H1 (cell line): ENCODE measurements around the gene TSPEAR. TPM values are rescaled to one million over a fixed set of nuclear protein-coding genes. Genes with fewer than 3 reads are reported as not detected.

Experiments used
- CTCF ChIA-PET: fragments of 300-600 bp; sonication (Branson Sonifier 250); formaldehyde crosslinking; loops from one replicate; lab custom pipeline; 2021; ENCODE audit not compliant: partially characterized antibody; lab: Charles Lee
- POLR2A ChIA-PET: fragments of 300-600 bp; sonication (Branson Sonifier 250); formaldehyde crosslinking; loops from one replicate; lab custom pipeline; 2021; ENCODE audit warnings: inconsistent platforms; ENCODE audit not compliant: partially characterized antibody; lab: Charles Lee
- DNase-seq, 2 experiments: peaks; one replicate each; pipeline versions ENCODE4 v3.0.0 to v3.0.0-alpha.2; 2010 to 2022; ENCODE audit warnings: low spot score in 2 of 2, low read depth in 1 of 2, mixed read lengths in 1 of 2
- FAIRE-seq: peaks from 2 replicates; lab custom pipeline; 2011; peaks lifted over from hg19 to GRCh38; lab: Jason Lieb, UNC
- H2AFZ ChIP-seq: 2 replicates; pipeline ENCODE4 v1.8.1; 2012; ENCODE audit warnings: low read length, inconsistent platforms
- H2AK5ac ChIP-seq: 2 replicates; pipeline ENCODE4 v1.6.1; 2013; ENCODE audit warnings: low read depth, low read length
- H2BK120ac ChIP-seq: replicated peaks from 2 replicates; pipeline ENCODE3; 2013; ENCODE audit warnings: low read depth, low read length, inconsistent platforms
- H2BK12ac ChIP-seq: 2 replicates; pipeline ENCODE4 v1.6.1; 2013; ENCODE audit warnings: low read depth, low read length
- H2BK15ac ChIP-seq: 2 replicates; pipeline ENCODE4 v1.6.1; 2013; ENCODE audit warnings: low read length
- H2BK20ac ChIP-seq: 2 replicates; pipeline ENCODE4 v1.6.1; 2013; ENCODE audit warnings: low read length
- H2BK5ac ChIP-seq: 2 replicates; pipeline ENCODE4 v1.6.1; 2013; ENCODE audit warnings: low read depth, low read length
- H3K14ac ChIP-seq: 2 replicates; pipeline ENCODE4 v1.6.1; 2013; ENCODE audit warnings: inconsistent platforms; ENCODE audit not compliant: insufficient read length
- H3K18ac ChIP-seq: 2 replicates; pipeline ENCODE4 v1.6.1; 2013; ENCODE audit warnings: low read length; ENCODE audit errors: extremely low read depth
- H3K23ac ChIP-seq: 2 replicates; pipeline ENCODE4 v1.6.1; 2013; ENCODE audit warnings: inconsistent platforms; ENCODE audit not compliant: insufficient read length
- H3K23me2 ChIP-seq: 2 replicates; pipeline ENCODE4 v1.6.1; 2013; ENCODE audit warnings: low read depth, low read length
- H3K27ac ChIP-seq: 2 replicates; pipeline ENCODE4 v1.6.1; 2011; ENCODE audit warnings: low read depth, low read length, inconsistent platforms
- H3K27me3 ChIP-seq, 4 experiments: replicated peaks in 1 of 4; 1 replicate in 1 of 4; 2 replicates in 3 of 4; pipeline versions ENCODE4 v1.6.1 to v1.8.1; 2011 to 2013; ENCODE audit warnings: low read length in 3 of 4, mild to moderate bottlenecking in 3 of 4, inconsistent platforms in 2 of 4, mixed read lengths in 2 of 4, moderate library complexity in 1 of 4; ENCODE audit not compliant: control insufficient read depth in 3 of 4, insufficient read depth in 3 of 4; ENCODE audit errors: extremely low read depth in 1 of 4
- H3K36me3 ChIP-seq, 4 experiments: 2 replicates each; pipeline versions ENCODE4 v1.6.1 to v1.8.1; 2011 to 2013; ENCODE audit warnings: mild to moderate bottlenecking in 4 of 4, low read length in 3 of 4, moderate library complexity in 2 of 4, control low read depth in 1 of 4, inconsistent platforms in 1 of 4; ENCODE audit not compliant: insufficient read depth in 4 of 4, control insufficient read depth in 2 of 4
- H3K4ac ChIP-seq: replicated peaks from 2 replicates; pipeline ENCODE3; 2013; ENCODE audit warnings: low read length, low read depth, mixed read lengths, inconsistent platforms; ENCODE audit not compliant: insufficient read length
- H3K4me1 ChIP-seq, 4 experiments: replicated peaks in 1 of 4; 1 replicate in 1 of 4; 2 replicates in 3 of 4; pipeline versions ENCODE4 v1.6.1 to v1.8.1; 2011 to 2013; ENCODE audit warnings: low read length in 3 of 4, inconsistent platforms in 2 of 4, mixed read lengths in 1 of 4; ENCODE audit not compliant: insufficient read depth in 4 of 4, control insufficient read depth in 3 of 4
- H3K4me2 ChIP-seq, 2 experiments: 2 replicates each; pipeline versions ENCODE4 v1.6.1 to v1.8.1; 2011 to 2013; ENCODE audit warnings: low read depth in 2 of 2, low read length in 2 of 2, control low read depth in 1 of 2, inconsistent platforms in 1 of 2, mild to moderate bottlenecking in 1 of 2; ENCODE audit not compliant: insufficient read depth in 1 of 2
- H3K4me3 ChIP-seq, 4 experiments: fragments of 200-600, 300-600 bp in 1 of 4; sonication (generic), shearing (Covaris generic), sonication (Bioruptor Twin) in 1 of 4; 2 replicates each; pipeline versions ENCODE4 v1.5.1 to v1.8.1; 2011 to 2016; ENCODE audit warnings: low read length in 4 of 4, low read depth in 3 of 4, control low read depth in 2 of 4, inconsistent platforms in 2 of 4, mild to moderate bottlenecking in 2 of 4, mixed read lengths in 1 of 4, moderate library complexity in 1 of 4; ENCODE audit not compliant: insufficient read depth in 2 of 4; ENCODE audit errors: extremely low read depth in 1 of 4
- H3K56ac ChIP-seq: replicated peaks from 2 replicates; pipeline ENCODE3; 2013; ENCODE audit warnings: low read depth, mild to moderate bottlenecking, mixed read lengths, low read length, inconsistent platforms; ENCODE audit not compliant: insufficient read length
- H3K79me1 ChIP-seq: 2 replicates; pipeline ENCODE4 v1.6.1; 2013; ENCODE audit warnings: low read depth, low read length, control low read depth
- H3K79me2 ChIP-seq, 2 experiments: 2 replicates each; pipeline versions ENCODE4 v1.6.1 to v1.8.1; 2012 to 2013; ENCODE audit warnings: low read length in 2 of 2, mild to moderate bottlenecking in 2 of 2, inconsistent platforms in 1 of 2; ENCODE audit not compliant: insufficient read depth in 2 of 2, control insufficient read depth in 1 of 2
- H3K9ac ChIP-seq, 4 experiments: replicated peaks in 1 of 4; 1 replicate in 1 of 4; 2 replicates in 3 of 4; pipeline versions ENCODE4 v1.6.1 to v1.8.1; 2011 to 2013; ENCODE audit warnings: low read depth in 3 of 4, low read length in 3 of 4, control low read depth in 2 of 4, mild to moderate bottlenecking in 2 of 4, moderate library complexity in 2 of 4, inconsistent platforms in 1 of 4; ENCODE audit errors: extremely low read depth in 1 of 4
- H3K9me3 ChIP-seq, 2 experiments: 2 replicates each; pipeline versions ENCODE4 v1.6.1 to v1.8.1; 2012 to 2013; ENCODE audit warnings: mild to moderate bottlenecking in 2 of 2, moderate library complexity in 2 of 2, control low read depth in 1 of 2, inconsistent platforms in 1 of 2, low read depth in 1 of 2, low read length in 1 of 2, mixed read lengths in 1 of 2; ENCODE audit not compliant: insufficient read depth in 2 of 2
- H4K20me1 ChIP-seq, 2 experiments: replicated peaks in 1 of 2; 2 replicates each; pipeline versions ENCODE3 to v1.8.1; 2011 to 2013; ENCODE audit warnings: inconsistent platforms in 2 of 2, low read length in 2 of 2, mild to moderate bottlenecking in 1 of 2; ENCODE audit not compliant: insufficient read depth in 2 of 2, control insufficient read depth in 1 of 2
- H4K5ac ChIP-seq: 2 replicates; pipeline ENCODE4 v1.6.1; 2013; ENCODE audit warnings: low read length, low read depth, mixed read lengths, inconsistent platforms; ENCODE audit not compliant: insufficient read length
- H4K8ac ChIP-seq: 2 replicates; pipeline ENCODE4 v1.8.0; 2013; ENCODE audit warnings: mild to moderate bottlenecking, moderate library complexity, low read length, inconsistent platforms; ENCODE audit not compliant: insufficient read depth; ENCODE audit errors: extremely low read depth
- H4K91ac ChIP-seq: replicated peaks from 2 replicates; pipeline ENCODE3; 2013; ENCODE audit warnings: low read length, mixed read lengths, inconsistent platforms; ENCODE audit not compliant: insufficient read length
- EGR1 ChIP-seq: IDR thresholded peaks from 2 replicates; pipeline ENCODE4 v1.6.1; 2011; ENCODE audit warnings: low read depth, low read length, borderline replicate concordance
- RAD21 ChIP-seq, 2 experiments: IDR thresholded peaks in 1 of 2; conservative IDR thresholded peaks in 1 of 2; 2 replicates each; pipeline ENCODE4 v1.6.1; 2011; ENCODE audit warnings: low read depth in 2 of 2, low read length in 2 of 2, improper control_type of control experiment in 1 of 2, inconsistent platforms in 1 of 2, mild to moderate bottlenecking in 1 of 2, moderate library complexity in 1 of 2
- SP2 ChIP-seq: IDR thresholded peaks from 2 replicates; pipeline ENCODE4 v1.6.1; 2012; ENCODE audit warnings: mild to moderate bottlenecking, low read length, inconsistent platforms
- TEAD4 ChIP-seq: IDR thresholded peaks from 2 replicates; pipeline ENCODE4 v1.6.1; 2012; ENCODE audit warnings: low read depth, low read length, inconsistent platforms, mixed read lengths
- WGBS, 2 experiments: shearing (Covaris generic) in 1 of 2; methylation state at CpG; one replicate each; pipeline versions ENCODE4 v1.1.6 to v1.1.7; 2013 to 2015; ENCODE audit warnings: low lambda C conversion rate in 2 of 2, mixed read lengths in 2 of 2, inconsistent platforms in 1 of 2, low coverage in 1 of 2, missing lambda C conversion rate in 1 of 2; ENCODE audit not compliant: insufficient replicate concordance in 2 of 2, insufficient coverage in 1 of 2, insufficient read length in 1 of 2; ENCODE audit errors: extremely low coverage in 1 of 2, missing lambda C conversion rate in 1 of 2; 5-methylcytosine and 5-hydroxymethylcytosine counted together
- polyA plus RNA-seq, 7 experiments: library from polyadenylated mRNA; depleted of rRNA in 3 of 7; stranded (reverse) in 5 of 7; unstranded in 2 of 7; fragments of >200 nt in 5 of 7; fragments of 200-250 nt in 2 of 7; gene quantifications; 1 replicate in 5 of 7; 2 replicates in 1 of 7; 4 replicates in 1 of 7; pipeline versions ENCODE4 v1.2.1 to v1.2.3, GENCODE V29; 2011 to 2013; ENCODE audit warnings: missing spikeins in 2 of 7, mixed read lengths in 2 of 7
- total RNA-seq: library from RNA; stranded (reverse); fragmentation: NEBNext Ultra II Directional; extraction: Animal tissue kit (Norgen Biotek cat#: 25700); gene quantifications from 2 replicates; pipeline ENCODE4 v1.2.1, GENCODE V29; 2021
- TF ChIP-seq, protein P1 (sequence below): IDR thresholded peaks from 2 replicates; pipeline ENCODE4 v1.6.1; 2012; ENCODE audit warnings: inconsistent platforms

TSPEAR gene
- total and polyA plus RNA-seq, 2 of the 8 experiments (the other 6 are each of a cell fraction or from before 2014, with no cell fraction given) = 0.58 to 0.89 TPM

DNA sequence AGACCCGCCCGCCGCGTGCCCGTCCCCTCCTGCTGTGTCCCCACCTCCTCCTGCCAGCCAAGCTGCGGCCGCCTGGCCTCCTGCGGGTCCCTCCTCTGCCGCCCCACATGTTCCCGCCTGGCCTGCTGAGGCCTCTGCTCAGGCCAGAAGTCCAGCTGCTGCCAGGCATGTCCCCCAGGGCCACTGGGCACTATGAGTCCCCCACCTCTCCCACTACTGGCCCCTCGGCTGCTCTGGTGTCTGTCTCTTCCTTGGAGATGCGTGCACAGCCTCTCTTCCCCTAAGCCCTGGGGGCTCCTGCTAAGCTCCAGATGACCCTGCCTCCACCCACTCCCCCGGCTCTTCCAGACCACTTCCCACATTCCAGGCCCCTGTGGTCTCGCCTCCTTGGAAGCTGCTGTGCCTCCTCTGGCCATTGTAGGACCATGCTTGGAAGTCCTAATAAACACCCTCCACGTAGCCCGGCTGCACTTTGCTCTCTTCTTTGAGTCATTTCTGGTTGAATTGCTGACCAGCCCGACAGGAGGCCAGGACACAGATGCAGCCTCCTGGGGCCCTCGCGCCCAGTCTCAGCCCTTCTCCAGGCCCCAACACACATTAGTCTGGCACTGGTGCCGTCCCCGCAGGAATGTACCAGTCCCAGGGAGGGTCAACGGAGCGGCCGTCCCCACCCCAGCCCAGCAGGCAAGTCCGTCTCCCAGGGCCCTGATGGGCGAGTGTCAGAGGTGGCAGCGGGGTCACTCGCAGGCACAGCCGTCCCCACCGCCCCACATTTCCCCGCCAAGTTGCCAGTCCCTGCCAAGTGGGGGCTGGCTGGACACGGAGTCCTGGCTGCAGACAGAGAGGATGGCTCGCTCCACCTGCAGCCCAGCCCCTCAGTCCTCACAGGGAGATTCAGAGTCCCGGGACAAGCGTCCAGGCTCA, 13.3 kb downstream of the TSPEAR start:
- H2BK15ac ChIP-seq = peak overlapping the region; percentile 88; the same call in 1 of the 2 replicates
- no peak overlapping the region for H2BK120ac ChIP-seq
- peak overlapping the region; percentile 71; the same call in 1 of the 2 replicates for H2BK5ac ChIP-seq
- H3K9me3 ChIP-seq = no peaks in the 10 kb centered on the region
- peaks cover 0 to 2% of the 10 kb centered on the region in 2 experiments for H4K20me1 ChIP-seq
- H3K9ac ChIP-seq = no peak overlapping the region
- H3K4me2 ChIP-seq = peak overlapping the region; percentile 2 to 21; a peak in 2 of 4 replicates
- H3K18ac ChIP-seq = peak overlapping the region; percentile 95
- H3K36me3 ChIP-seq = no peaks in the 10 kb centered on the region
- H3K14ac ChIP-seq = no peak overlapping the region
- DNase-seq (no peak), FAIRE-seq (no peak)
- peak overlapping the region; percentile 5 for H4K5ac ChIP-seq
- no peak overlapping the region for H3K4me3 ChIP-seq
- no peak overlapping the region for H3K23ac ChIP-seq
- H3K23me2 ChIP-seq = no peaks in the 10 kb centered on the region
- ChIA-PET POLR2A (interaction anchor here (0.7 to 1.3 kb wide), 7 partner anchors 9 to 119 kb away, joined by 3 to 5 read pairs (median 3); no protein-coding TSS in a partner anchor), CTCF (interaction anchor here (0.8 to 3.8 kb wide), 16 partner anchors 10 to 179 kb away, joined by 3 to 15 read pairs (median 4); partner anchors contain the start of genes KRTAP10-6 and TSPEAR)
- 0 out of 2 replicates have a peak overlapping the region, but pooled peaks have one; percentile 61 for H2AK5ac ChIP-seq
- peak overlapping the region; percentile 61; the same call in 1 of the 2 replicates for H2BK20ac ChIP-seq
- 66% methylated on average over 30 of the region's 35 CpGs; no CpG with 5 or more reads in 1 of the 2 experiments for WGBS, 2 experiments
- peak overlapping the region; percentile 35; the same call in 1 of the 2 replicates for H4K8ac ChIP-seq
- H2BK12ac ChIP-seq = peak overlapping the region; percentile 80; the same call in 1 of the 2 replicates
- no peak overlapping the region for H3K4ac ChIP-seq
- H3K27me3 ChIP-seq = no peaks in the 10 kb centered on the region; a peak in 2 of 7 replicates
- peaks cover 3 to 46% (median 29%) of the 10 kb centered on the region in 4 experiments for H3K4me1 ChIP-seq
- H4K91ac ChIP-seq = peak overlapping the region; percentile 59
- no peaks in the 10 kb centered on the region for H3K79me2 ChIP-seq
- peak overlapping the region; percentile 40 for H3K56ac ChIP-seq
- peak; percentile 86 for TF ChIP-seq TEAD4
- no peak for TF ChIP-seq SP2
- peak; percentile 49; the same call in 1 of the 2 replicates for TF ChIP-seq EGR1
- TF ChIP-seq RAD21 (IDR thresholded peaks at IDR 0.05 in 1 of 2, conservative IDR thresholded peaks at IDR 0.05 in 1 of 2; ENCODE audit: low read depth in 2 of 2, low read length in 2 of 2) = 0 out of 4 replicates have a peak, but pooled peaks of 1 of the 2 experiments have one; percentile 4
- TF ChIP-seq, protein P1, sequence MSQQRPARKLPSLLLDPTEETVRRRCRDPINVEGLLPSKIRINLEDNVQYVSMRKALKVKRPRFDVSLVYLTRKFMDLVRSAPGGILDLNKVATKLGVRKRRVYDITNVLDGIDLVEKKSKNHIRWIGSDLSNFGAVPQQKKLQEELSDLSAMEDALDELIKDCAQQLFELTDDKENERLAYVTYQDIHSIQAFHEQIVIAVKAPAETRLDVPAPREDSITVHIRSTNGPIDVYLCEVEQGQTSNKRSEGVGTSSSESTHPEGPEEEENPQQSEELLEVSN = peak; percentile 28; the same call in 1 of the 2 replicates
- H3K27ac ChIP-seq = peak overlapping the region; percentile 26; the same call in 1 of the 2 replicates
- no peak overlapping the region for H2AFZ ChIP-seq
- H3K79me1 ChIP-seq = peaks cover 3% of the 10 kb centered on the region; the same call in 1 of the 2 replicates
